KBM-7 (cell line): ENCODE results near the gene CHST10.
A peak's percentile ranks its signal among the peaks of the same experiment; 100 is the strongest.
"Not testable (repeated sequence)": the region's sequence is repeated elsewhere in the genome, so short reads cannot be mapped to it uniquely, and the experiment has no call there.

Experiments used
- DNase-seq: peaks from one replicate; pipeline ENCODE4 v3.0.0-alpha.2; 2015
- in situ Hi-C: fragments of 300-500 bp; cut with MboI; formaldehyde crosslinking; loops from 2 replicates; pipeline ENCODE4 v1.14.3; 2020; ENCODE audit warnings: low sequenced_read_pairs, low pct_unique_long_range_greater_than_20kb, mixed read lengths

The CHST10 gene

DNA sequence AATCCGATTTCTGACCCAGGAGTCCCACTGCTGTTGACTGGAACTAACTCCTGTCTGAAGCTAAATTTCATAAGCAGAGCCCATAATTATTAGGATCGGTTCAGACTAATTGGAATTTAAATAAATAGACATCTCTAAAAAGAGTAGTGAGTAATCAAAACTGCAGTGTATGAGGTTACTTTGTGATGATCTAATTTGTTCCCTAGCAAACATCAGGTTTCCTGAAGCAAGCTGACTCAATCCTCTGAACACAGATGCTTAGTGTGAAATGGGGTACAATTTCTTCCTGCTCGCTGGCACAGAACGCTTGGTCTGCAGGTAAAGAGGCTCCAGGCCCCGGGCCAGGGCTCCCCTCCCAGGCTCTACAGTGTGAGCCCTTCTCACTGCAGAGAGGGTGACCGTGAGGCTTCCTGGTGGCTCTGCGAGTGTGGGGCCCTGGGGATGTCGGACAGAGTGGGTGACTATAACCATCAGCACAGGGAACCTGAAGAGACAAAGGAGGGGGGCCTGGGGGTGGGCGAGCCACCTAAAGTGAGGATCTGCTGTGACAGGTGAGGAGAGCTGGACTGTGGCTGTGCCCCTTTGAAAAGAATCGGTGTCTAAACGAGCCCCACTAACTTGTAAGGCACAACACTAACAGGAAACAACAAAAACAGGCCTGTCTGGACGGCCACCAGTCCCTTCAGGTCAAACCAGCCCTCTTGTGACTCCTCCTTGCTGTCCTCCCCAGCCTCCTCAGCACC is 20.2 kb downstream of the CHST10 start:
- no peak for DNase-seq
- in situ Hi-C loops = no loop called here

DNA sequence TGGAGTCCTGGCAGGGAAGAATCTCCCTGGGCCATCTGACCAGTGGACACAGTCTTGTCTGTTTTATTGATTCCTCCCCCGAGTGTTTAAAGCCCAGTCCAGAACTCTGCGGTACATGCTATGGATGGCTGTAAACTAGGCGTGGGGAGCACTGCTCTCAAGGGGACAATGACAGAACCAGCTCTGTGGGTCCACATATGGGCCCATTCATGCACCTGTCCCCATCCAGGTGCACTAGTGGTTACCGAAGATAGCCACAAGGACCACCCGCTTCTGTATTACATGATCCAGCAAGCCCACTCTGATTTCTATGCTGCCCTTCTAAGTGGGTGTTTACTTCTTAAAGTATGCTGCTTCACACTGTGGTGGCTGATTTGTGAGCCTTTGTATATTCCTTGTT is 21.0 kb downstream of the CHST10 start:
- in situ Hi-C loops = no loop called here
- no peak for DNase-seq

DNA sequence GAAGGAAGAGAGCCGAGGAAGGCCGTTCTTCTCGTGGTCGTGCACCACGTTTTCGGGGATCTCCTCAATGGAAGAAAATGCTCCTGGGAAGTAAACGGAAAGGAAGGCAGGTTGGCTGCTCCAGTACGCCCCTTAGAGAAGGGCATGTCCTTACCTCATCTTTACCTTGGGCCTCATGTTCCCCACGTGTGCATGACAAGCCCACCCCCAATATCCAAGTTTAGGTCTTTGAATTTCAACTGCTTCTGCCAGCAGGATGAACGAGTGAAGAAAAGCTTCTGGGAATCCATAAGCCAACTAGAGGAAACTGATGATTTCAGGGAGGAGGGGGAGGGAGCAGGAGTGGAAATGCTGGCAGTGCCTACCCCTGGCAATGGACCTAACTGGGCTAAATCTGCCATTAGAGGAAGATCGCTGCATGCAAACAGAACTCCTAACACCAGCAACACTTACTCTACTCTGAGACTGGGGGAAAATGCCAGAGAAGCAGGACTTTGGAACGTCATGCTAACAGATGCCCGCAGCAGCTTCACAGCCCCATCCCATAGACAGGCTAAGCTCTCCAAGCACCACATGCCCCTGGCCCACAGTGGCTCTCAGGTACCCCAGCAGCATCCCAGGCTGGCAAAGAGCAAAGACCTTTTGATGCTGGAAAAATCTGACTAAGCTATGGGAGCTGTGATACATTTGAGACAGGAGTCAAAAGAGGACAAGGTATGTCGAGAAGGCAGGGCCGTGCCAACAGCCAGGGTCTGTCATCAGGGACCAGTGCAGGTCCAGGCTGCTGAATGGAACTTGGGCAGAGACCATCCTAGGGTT is 21.7 kb downstream of the CHST10 start:
- in situ Hi-C loops = no loop called here
- no peak for DNase-seq

DNA sequence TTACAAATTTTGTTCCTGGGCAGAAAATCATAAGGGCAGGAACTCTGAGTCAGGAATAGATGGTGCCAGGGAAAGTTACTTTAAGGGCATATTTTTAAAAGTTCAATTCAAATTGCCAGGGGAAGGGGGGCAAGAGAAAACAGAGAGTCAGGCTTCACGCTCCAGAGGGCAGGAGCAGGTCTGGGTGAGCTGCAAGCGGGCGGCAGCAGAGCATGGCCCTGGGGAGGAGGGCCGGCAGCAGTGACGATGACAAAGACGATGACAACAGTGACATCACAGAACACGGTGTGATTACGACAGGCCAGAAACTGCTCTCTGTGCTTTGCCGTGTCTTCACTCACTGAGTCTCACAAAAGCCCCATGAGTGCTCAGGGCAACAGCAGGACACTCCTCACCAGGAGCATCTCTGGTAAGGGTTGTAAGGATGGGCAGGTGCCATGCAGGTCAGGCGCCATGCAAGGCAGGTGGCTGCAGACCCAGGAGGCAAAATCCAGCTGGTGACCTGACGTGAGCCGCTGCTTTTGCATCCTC is 23.3 kb downstream of the CHST10 start:
- no peak for DNase-seq
- in situ Hi-C loops = no loop called here

DNA sequence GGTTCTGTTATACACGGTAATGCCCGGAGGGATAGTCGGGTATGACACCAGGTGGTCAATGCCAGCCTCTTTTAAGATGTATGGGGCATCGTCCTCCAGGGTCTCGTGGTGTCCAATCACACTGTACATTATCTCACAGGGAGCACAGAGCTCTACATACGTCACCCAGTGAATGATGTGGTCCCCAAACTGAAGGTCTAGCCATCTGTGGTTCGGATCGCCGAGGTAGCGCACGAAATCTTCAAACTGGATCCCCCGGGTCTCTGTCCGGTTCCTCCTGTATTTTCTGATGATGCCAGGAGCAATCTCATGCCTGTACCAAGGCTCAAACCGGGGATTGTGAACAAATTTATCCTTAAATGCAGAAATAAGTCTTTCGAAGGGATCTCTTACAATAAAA is 24.1 kb downstream of the CHST10 start:
- in situ Hi-C loops = no loop called here
- no peak for DNase-seq

DNA sequence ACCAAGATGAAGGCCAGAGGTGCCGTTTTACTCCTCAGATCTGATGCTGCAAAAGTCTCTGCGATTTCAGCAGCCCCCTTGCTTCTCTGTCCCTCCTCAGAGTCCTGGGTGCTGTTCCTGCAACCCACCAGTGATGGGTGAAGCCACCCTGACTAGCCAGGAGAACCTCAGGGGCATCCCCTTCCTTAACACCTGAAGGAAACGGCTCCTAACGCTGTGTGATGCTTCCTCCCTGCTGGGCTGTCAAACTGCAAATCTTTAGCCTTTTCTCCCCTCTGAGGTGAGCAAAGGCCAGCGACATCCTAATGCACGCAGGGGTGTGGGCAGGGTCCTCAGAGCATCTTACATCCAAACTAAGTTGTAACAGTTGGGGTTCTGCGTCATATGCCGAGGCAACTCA is 24.8 kb downstream of the CHST10 start:
- DNase-seq = no peak
- in situ Hi-C loops = no loop called here

DNA sequence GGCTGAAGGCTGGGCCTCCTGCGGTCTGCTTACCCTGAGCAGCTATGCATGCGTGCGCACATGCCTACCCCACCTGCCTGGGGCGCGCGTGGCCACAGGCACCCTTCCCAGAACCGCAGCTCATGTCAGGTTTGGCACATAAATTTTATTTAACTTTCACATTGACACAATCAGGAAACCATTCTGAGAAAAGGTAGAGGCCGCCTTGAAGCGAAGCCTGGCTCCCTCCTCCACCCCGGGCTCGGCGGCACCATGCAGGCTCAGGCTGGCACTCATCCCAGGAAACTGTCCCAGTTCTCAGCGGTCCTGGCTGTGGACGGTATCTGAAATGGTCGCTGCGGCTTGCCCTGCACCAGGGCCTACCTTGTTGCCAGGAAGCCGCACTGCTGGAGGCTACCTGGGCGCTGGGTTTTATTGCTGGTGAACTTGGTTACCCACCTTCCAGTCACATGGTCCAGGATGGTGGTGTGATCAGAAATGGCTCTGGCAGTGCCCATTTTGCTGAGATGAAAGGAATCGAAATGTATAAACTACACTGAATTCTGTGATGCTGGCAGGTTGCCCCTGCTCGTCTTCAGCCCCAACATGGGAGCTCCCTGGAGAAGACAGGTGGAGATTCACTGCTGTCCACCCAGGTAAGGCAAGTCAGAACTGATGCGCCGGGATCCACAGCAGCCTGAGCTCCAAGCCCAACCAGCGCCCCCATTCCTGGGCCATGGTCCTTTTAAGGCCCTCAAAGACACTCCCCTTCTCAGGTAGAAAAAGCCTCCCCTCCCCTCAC is 25.5 kb downstream of the CHST10 start:
- in situ Hi-C loops = no loop called here
- DNase-seq = no peak

DNA sequence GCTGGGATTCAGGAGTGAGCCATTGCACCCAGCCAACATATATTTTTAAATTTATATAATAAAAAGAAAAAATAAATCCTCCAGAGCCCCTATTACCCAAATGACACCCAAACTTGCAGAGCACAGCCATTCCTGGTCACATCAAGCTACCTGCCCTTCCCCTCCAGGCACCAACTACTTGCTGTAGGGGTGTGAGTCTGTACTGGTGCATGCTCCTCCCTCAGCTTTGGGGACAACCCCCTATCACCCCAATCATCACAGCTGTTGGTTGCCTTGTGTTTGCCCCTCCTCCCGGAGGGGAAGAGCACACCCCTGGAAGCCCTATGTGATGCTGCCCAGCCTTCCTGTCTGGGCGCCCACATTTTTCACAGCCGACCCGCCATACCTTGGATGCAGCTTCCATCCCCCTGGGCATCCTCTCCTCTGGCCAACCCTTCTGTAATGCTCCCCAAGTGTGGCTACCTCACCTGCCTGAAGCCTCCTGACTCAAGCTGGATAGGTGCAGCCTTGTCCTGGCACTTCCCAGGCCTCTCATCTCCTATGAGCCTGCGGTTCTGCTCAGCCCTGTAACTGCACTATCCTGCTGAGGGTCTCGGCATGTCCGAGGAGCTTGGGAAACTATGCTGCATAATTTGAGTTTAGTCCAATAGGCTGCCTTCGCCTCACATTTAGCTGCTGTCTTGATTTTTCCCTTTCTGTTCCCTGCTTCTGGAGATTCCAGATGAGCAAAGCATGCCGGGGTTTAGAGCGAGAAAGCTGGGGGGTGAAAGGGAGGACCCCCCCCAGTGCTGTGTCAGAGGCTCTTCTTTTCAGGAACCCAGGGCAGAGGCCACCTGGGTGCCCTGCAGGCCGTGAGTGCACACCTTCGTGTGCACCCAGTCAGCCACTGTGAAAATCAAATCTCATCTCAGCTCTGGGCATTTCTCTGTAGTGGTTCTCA is 27.2 kb downstream of the CHST10 start:
- DNase-seq = no peak
- in situ Hi-C loops = no loop called here

DNA sequence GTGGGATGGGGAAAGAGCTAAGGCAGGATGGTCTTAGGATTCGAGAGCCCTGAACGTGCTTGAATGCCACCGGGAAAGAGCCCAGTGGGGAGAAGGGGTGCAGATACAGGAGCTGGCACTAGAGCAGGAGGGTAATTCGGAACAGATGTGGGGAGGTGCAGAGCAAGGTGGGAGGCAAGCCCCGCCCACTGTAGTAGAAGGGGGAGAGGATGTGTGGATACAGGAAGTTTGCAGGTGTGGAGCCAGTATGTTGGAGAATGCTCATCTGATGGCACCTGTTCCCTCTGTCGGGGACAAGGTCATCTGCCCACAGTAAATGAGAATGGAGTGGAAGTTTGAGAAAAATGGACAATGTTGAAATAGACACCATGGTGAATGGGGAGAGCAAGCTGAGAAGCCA is 28.8 kb downstream of the CHST10 start:
- DNase-seq = no peak
- in situ Hi-C loops = no loop called here

DNA sequence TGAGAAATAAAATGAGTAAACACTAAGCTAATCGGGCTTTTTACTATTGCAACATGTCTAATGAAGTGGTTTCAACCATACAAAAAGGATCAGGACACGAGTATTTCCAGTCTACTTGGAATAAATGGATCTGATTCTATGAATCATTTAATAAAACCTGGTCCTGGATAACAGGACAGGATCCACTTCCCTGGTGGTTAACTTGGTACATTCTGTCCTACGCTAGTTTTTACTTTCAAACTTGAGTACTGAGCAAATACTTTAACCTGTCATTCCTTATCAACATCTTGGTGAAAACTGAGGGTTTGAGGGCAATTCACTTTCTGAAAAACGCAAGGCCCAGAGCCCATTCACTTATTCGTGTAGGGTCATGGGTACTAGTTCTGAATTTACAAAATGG is 33.5 kb downstream of the CHST10 start:
- DNase-seq = no peak

DNA sequence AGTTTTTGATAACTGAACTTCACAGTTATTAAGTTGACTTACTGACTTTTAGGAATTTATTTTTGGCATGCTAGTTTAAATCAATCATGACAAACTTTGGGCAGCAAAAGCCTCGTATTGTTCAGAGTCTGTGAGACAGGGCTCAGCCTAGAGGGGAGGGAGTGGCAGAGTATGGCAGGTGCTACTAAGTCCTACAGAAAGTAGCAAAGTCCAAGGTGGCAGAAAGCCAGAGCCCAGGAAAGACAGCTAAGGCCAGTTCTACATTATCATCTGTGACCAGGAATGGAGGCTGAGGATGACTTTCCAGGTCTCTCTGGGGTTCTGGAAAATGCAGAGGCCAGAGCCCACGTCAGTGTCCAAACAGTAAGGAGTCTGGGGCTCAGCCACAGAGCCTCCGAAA is 34.2 kb downstream of the CHST10 start:
- in situ Hi-C loops = no loop called here
- DNase-seq = no peak

More for the DNA sequence above, 33.5 kb downstream of the CHST10 start:
- in situ Hi-C loops = no loop called here

DNA sequence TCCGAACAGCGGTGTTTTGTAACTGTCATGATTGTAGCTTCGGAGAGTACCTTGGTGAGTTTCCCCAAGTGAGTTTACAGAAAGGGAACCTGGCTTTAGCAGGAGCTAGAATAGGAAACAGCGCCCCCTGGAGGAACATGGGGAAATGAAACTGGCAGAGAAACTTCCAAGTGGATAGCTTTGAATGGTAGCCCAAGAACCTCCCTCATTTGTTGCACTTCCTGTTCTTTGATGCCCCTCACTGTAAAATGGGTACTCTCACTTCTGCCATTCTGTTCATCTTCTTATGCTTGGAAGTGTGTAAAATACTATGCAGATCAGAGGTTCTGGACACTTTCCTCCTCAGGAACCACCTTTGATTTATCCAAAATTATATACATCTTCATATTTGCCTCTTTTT is 36.2 kb downstream of the CHST10 start:
- in situ Hi-C loops = no loop called here
- peak; percentile 80 for DNase-seq

DNA sequence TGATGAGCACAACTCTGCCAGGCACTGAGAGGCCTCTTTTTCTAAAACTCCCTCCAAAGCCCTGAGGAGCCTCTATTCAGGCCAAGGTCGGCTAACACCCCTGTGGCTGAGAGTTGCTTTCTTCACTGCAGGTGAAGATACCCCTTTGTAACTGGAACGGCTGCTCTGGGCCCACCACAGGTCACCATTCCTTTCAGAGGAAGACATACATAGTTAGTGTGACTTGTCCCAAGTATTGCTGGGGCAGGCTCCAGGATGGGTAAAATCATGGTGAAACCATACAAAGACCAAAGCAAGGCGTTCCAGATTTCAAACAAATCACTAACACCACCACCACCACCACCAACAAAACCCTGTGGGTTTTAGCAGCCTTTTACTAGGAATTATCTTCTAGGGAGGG is 36.8 kb downstream of the CHST10 start:
- DNase-seq = no peak
- in situ Hi-C loops = no loop called here

DNA sequence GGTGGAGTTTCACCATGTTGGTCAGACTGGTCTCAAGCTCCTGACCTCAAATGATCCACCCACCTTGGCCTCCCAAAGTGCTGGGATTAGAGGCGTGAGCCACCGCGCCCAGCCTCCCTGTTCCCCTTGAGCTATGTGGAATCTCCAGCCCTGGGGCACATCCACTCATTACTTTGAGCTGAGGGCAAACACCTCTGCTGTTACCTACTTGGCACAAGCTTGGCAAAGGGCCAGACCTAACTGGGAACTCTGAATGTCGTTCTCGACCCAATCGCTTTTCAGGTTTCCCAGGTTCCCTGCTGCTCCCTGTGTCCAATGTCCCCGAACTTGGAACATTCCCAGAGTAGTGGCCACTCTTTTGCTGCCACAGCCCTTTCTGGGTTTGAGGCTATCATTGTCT is 40.6 kb downstream of the CHST10 start:
- in situ Hi-C loops = no loop called here
- no peak for DNase-seq

DNA sequence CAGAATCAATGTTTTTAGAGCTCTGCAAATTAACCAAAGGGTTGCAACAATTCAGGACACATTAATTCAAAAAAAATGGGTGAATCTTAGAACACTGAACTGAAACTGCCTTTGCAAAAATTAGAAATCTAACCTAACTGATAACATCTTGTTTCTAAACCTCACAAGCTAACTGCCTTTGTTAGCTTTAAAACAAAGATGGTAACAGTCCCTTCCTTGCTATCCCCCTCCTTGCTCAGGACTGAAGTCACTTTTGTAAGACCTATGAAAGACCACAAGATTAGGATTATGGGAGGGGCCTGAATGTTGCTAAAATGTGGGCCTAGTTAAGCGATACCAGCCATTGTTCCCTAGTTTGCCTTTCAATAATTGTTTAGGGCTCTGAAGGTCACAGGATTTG is 50.3 kb downstream of the CHST10 start:
- in situ Hi-C loops = no loop called here
- no peak for DNase-seq

DNA sequence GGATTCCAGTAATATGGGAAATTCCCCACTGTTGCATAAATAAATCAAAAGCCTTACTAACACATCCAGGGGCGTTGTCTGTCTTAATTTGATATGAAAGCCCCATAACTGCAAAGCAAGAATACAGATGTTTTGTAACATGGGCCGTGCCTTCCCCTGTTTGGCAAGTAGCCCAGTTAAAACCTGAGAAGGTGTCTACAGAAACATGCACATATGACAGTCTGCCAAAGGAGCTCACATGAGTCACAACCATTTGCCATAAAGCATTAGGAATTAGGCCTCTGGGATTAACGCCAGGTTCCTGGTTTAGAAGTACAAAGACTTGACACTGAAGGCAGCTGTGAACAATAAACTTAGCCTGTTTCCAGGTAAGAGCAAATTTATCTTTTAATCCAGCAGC is 52.0 kb downstream of the CHST10 start:
- in situ Hi-C loops = no loop called here
- DNase-seq = no peak

DNA sequence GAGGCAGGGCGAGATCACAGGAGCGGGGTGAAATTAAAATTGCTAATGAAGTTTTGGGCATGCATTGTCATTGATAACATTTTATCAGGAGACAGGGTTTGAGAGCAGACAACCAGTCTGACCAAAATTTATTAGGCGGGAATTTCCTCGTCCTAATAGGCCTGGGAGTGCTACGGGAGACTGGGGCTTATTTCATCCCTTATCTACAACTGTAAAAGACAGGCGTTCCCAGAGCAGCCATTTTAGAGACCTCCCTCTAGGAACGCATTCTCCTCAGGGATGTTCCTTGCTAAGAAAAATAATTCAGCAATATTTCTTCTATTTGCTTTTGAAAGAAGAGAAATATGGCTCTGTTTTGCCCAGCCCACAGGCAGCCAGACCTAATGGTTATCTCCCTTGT is 55.2 kb downstream of the CHST10 start:
- in situ Hi-C loops, DNase-seq: not testable (repeated sequence)

DNA sequence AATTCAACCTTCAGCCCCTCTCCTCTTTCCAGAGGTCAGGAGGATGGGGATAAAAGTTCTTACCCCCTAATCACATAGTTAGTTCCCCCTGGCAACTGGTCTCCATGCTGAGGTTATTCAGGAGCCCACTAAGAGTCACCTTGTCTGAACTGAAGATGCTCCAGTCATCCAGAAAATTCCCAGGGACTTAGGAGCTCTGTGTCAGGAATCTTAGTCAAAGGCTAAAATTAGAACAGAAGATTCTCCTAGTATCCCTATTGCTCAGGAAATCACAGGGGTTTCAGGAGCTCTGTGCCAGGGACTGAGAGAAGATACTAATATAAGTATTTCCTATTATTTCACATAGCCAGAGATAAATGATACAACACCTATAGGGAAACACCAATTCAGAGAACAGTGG is 57.9 kb downstream of the CHST10 start:
- DNase-seq = no peak

DNA sequence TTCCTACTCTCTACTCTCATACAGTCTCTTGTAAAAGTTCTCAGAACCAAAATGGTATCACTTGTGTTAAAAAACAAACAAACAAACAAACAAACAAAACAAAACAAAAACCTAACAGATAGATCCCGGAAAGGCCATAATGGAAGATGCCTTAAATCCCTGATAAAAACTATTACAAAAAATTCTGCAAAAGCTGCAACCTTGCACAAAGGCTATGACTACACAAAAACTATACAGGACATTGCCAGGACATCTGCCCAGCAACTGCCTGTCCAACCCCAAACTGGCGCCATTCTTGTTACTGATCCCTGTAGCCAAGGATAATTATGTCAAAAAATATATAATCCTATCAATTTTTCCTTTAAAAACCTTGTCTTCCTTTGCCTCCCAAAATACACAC is 58.9 kb downstream of the CHST10 start:
- no peak for DNase-seq

More for the DNA sequence above, 57.9 kb downstream of the CHST10 start:
- in situ Hi-C loops = no loop called here

More for the DNA sequence above, 58.9 kb downstream of the CHST10 start:
- in situ Hi-C loops = no loop called here
